Superior temporal gyrus (tissue), 1 donor: ENCODE results near the gene ACBD7.

Experiments
- DNase-seq: peaks from one replicate; pipeline ENCODE4 v3.0.0-alpha.2; 2016; ENCODE audit errors: extremely low spot score

ACBD7 gene

DNA sequence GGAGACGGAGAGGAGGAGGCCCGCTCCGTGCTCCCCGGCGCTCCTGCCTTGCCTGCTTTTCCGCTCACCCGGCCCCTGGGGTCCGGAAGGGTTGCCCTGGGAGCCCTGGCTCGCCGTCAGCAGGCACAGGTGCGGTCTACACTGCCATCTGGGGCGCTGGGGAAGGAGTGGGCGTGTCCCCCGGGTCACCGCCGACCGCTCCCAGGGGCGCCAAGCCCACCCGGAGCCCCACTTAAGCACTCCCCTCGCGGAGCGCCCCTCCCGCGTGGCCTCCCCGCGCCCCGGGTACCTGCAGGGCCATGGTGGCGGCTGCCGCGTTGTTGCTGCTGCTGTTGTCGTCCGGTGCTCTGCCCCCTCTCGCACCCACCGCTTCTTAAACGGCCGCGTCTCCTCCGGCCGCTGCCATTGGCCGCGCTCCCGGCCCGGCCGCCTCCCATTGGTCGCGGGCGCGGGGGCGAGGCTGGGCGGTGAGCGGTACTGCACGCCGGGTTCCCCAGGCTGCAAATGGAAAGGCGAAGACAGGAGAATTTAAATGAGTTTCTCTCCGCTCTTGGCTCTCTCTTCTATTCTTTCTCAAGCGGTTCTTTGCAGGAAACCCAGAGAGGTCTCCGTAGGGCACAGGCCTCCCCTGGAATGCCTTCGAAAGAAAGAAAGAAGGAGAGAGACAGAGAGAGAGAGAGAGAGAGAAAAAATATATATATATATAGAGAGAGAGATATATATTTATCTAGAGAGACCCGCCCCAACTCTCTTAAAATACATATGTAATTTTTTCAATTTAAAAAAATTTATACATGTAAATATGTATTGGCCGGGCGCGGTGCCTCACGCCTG lies at the start of gene ACBD7:
ACBD7 (minus strand) TSS at position 349 of the 834 bp plus-strand sequence; CDS start at position 301, 48 bp downstream.
- peak; percentile 77 for DNase-seq

DNA sequence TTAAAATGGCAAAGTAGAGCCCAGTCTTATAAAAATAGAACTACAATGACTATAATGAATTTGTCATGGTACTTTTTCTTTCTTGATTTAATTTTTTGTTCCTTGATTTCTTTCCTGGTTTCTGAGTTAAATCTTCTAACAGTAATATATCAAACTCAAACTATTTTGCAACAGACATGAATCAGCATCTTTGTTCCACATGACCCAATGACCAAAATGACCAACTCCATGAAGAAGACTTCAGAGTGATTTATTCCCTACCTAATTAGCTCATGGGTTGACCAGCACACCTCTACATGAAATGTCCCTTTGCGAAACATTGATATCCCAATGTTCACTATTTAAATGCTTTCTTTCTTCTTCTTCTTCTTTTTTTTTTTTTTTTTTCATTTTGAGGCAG lies 49.1 kb upstream of the ACBD7 start:
- no peak for DNase-seq

DNA sequence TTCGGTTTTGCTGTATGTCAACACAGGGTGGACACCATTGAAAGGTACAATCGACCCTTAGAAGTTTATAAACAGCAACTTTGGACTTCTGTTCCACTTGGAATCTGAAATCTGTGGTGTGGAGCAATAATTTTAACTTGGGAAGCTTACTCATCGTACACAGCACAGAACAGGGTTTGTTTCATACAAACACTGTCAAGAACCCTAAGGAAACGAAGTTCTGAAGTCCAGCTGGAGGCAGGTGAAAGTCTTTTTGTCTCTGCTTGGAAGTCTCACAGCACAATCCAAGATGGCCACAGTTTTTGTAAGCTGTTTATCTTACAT lies 48.4 kb upstream of the ACBD7 start:
- DNase-seq: no peak

DNA sequence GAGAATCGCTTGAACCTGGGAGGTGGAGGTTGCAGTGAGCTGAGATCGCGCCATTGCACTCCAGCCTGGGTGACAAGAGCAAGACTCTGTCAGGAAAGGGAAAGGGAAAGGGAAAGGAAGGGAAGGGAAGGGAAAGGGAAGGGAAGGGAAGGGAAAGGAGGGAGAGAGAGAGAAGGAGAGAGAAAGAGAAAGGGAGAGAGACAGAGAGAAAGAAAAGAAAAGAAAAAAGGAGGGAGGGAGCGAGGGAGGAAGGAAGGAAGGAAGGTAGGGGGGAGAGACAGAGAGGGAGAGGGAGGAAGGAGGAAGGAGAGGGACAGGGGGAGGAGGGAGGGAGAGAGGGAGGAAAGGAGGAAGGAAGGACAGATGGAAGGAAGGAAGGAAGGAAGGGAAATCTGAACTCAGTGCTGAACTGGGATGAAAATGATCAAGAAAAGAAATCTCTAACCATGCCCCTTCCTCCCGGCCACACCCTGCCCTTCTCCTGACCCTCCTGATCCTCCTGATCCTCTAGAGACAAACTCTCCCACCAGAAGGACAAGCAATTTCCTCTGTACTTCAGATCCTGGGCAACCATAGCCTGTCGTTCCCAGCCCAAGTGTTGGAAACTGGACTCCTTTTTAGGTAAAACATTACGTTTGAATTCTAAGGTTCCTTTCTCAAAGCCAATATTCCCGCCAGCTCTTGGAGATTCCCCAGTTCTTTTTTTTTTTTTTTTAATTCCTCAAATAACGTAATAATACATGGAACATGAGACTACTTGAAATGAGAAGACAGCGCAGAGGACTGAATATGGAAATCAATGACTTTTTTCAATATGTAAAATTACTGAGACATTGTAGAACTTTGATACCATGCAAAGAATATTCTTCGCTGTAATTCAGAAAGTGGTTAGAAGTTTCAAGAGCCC lies 47.8 kb upstream of the ACBD7 start:
- DNase-seq: no peak

DNA sequence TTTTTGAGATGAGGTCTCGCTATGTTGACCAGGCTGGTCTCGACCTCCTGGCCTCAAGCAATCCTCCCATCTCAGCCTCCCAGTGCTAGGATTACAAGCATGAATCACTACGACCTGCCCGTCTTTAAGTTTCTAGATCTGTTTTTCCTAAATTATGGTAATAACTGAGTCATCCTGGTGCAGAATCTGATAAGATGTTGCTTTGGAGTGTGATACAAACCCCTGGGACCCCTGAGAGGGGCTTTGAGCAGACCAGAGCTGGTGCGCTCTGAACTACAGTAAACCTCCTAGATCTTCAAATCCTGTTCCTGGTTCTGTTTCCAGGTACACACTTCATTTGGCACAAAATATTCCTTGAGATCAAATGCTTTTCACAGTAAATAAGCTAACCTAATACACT lies 42.8 kb upstream of the ACBD7 start:
- no peak for DNase-seq

DNA sequence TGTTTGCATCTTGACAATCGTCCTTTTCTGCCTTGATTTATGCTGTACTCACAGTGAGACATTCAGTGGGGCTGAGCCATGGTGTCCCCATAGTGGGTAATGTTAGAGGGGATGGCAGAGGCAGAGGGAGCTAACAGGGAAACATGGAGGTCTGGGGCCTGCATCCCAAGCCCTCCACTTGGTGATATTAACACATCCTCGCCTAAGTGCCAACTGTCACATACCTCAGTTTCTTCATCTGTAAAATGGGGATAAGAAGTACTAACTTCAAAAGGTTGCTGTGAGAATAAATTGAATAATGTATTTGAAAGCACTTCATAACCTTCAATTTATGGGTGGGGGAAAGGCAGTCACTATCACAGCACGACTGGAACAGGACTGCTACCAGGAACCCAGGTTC lies 36.3 kb upstream of the ACBD7 start:
- DNase-seq: no peak

DNA sequence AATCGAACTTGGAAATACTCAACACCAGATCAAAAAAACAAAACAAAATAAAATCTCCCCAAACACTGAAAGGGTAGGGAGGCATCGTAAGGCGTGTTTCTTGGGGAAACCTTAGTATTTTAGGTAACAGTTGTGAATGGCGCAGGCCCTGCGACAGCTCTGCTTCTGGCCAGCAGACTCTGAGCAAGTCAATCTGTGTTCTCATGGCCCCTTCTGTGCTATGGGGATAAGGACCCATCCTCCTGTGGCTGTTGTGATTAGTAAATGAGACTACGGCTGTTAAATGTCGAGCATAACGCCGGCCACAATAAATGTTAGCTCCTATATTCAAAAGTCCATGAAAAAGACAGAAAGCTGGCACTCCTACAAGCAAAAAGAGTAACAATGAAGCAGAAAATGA lies 35.6 kb upstream of the ACBD7 start:
- DNase-seq: no peak

DNA sequence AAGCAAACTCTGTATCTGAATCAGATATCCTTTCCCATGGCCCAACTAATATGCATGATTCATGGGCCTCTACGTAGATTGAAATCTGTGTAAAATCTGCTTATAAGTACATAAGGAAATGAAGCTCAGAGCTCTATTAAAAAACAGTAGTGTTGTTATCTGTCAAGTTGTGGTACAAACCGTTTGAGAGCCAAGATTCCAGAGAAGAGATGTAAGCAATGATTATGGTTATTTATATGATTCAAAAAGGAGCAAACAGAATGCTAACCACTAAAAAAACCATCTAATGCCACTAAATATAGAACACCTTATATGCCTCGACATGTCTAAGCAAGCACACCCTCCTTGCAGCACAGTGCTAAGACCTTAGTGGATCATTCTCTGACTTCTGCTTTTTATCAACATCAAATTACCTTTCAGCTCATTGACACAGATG lies 35.2 kb upstream of the ACBD7 start:
- no peak for DNase-seq

DNA sequence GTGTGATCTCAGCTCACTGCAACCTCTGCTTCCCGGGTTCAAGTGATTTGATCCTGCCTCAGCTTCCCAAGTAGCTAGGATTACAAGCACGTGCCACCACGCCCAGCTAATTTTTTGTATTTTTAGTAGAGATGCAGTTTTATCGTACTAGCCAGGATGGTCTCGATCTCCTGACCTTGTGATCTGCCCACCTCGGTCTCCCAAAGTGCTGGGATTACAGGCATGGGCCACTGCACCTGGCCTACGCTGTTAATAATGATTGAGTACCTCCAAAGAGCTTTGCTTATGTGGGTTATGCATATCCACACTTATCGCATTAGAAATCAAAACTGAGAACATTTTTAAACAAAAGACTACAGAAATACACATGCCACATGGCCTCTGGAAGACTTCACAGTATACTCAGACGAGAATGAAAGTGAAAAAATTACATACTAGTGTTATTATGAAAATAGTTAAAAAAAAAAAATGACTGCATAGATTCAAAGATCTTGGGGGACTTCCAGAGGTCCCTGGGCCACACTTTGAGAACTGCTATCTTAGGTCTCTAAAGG lies 34.0 kb upstream of the ACBD7 start:
- DNase-seq: no peak

DNA sequence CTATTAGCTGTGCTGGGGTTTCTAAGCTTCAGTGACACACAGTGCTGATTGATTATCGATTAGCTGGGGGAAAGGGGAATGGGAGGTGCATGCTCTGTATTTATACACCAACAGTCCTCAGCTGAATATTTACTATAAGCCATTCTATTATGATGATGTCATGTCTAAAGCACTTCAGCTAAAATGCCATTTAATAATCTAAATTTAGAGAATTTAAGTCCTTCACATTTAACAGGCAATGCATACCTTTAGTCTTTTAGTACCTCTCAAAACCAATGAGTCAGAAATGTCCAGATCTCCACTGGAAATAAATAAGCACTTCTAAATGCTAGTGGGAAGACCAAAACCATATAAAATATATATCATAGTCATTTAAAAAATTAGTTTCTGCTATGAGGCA lies 33.1 kb upstream of the ACBD7 start:
- DNase-seq: no peak

DNA sequence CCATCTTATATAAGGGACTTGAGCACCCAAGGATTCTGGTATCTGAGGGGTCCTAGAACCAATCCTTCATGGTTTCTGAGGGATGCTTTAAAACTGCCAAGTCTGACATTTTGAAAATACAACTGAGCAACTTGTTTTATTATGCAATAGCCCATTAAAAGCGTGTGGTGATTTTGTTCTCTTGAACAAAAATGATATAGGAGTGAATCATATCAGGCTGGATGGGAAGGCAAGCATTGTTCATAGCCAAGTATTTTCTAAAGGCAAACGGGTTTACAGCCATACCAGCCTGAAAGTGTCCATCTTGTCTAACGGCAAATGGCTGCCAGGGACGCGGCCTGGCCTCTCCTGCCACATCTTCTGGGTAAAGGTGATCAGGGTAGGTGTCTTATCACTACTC lies 31.9 kb upstream of the ACBD7 start:
- DNase-seq: no peak

DNA sequence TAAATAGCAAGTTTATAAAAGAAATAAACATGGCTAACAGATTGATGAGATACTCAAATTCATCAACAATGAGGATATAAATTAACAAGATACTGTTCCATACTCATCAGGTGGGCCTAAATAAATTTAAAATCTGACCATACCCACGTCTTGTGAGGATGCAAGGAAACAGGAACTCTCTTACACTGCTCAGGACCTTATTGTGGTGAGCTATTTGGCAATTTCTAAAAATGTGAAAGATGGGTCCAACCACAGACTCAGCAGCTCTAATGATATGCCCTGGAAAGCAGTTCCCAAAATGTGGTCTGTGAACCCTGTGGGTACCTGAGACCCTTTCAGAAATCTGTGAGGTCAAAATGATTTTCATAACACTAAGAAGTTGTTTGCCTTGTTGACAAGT lies 30.0 kb upstream of the ACBD7 start:
- no peak for DNase-seq

DNA sequence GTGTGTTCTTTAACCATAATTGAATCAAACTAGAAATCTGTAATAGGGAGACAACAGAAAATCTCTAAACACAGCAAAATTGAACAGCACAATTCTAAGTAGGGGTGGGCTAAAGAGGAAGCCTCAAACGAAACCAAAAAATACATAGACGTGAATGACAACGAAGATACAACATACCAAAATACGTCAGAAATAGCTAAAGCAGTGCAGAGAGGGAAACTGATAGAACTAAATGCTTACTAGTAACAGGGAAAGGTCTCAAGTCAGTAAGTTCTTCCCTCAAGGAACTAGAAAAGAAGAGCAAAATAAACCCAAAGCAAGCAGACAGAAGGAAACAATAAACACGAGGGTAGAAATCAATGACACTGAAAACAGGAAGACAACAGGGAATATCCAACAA lies 27.6 kb upstream of the ACBD7 start:
- DNase-seq: no peak

DNA sequence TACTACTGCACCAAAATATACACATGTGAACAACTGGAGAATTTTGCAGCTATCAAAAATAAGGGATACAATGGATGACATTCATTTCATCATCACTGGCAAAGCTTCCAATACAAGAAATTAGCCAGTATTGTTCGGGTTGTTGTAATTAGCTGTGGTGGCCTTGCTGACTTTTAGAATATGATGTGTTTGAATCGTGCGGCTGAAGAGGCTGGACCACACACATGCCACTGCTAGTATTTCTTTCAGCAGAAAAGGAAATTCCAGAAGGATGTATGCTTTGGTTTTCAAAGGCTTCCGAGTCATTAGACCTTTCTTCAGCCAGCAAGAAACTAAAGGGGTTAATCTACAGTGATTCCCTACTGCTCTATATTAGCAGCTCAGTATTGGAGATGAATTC lies 25.2 kb upstream of the ACBD7 start:
- DNase-seq: no peak

DNA sequence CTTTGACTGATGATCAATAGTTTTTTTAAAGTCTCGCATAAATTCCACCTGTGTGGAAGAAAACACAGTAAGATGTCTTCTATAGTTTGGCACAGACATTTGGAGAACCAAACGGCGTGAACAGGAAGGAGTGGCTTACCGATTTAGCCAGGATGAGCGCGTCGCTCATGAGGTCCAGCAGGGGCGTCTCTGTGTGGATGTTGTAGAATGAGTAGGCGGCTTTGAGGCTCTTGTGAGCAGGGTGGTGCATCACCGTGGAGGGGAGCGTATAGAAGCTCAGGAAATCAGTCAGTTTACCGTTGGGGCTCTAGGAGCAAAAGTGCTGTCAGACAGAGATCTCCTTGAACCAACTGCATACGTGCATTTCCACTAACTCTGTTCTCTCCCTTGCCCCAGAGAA lies 24.1 kb upstream of the ACBD7 start:
- no peak for DNase-seq

DNA sequence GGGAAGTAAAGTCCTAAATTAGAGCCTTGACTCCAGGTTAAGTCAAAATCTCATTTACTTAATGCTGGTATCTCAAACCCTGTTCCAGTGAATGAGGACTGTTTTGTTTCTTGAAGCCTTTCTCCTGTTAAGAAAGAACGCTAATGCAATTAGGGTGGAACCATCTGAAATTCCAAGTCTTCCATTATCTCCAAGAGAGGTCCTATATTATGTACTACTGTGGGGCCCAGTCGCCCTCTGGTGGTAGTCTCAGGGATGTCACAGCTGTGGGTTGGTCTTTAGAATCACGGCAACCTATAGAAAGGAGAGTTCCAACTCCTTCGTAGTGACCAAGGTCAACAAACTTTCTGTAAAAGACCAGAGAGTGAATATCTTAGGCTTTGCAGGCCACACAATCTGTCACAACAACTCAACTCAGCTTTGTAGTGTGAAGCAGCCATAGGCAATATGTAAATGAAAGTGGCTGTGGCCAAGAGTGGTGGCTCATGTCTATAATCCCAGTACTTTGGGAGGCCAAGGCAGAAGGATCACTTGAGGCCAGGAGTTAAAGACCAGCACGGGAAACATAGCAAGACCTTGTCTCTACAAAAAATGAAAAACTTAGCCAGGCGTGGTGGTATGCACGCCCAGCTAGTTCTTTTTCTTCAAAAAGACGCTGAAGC lies 17.9 kb upstream of the ACBD7 start:
- peak; percentile 85 for DNase-seq

DNA sequence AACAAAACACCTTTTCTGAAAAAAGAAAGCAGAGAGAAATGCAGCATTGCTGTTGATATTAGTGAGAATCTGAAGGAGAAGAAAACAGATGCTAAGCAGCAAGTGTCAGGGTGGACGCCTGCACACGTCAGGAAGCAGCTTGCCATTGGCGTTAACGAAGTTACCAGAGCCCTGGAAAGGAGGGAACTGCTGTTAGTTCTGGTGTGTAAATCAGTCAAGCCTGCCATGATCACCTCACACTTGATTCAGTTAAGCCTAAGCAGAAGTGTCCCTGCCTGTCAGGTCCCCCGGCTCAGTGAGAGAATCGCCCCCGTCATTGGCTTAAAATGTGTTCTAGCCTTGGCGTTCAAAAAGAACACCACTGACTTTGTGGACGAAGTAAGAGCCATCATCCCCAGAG lies 14.9 kb upstream of the ACBD7 start:
- no peak for DNase-seq

DNA sequence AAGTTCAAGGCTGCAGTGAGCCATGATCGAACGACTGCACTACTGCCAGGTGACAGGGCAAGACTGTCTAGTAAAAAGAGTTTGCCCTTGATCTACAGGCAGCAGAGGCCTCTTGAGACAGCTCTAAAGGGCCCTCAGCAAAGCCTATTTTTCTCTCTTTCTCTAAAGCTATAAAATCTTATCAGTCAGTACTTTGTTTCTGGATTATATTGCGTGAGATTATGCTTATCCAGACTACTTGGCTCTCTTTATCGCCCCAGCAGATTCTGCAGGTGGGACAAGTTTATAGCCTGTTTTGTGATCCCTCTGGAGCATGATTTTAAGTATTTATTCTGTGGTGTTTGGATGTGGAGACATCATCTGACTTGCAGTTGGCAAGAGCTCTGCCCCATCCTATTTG lies 11.3 kb upstream of the ACBD7 start:
- DNase-seq: no peak

DNA sequence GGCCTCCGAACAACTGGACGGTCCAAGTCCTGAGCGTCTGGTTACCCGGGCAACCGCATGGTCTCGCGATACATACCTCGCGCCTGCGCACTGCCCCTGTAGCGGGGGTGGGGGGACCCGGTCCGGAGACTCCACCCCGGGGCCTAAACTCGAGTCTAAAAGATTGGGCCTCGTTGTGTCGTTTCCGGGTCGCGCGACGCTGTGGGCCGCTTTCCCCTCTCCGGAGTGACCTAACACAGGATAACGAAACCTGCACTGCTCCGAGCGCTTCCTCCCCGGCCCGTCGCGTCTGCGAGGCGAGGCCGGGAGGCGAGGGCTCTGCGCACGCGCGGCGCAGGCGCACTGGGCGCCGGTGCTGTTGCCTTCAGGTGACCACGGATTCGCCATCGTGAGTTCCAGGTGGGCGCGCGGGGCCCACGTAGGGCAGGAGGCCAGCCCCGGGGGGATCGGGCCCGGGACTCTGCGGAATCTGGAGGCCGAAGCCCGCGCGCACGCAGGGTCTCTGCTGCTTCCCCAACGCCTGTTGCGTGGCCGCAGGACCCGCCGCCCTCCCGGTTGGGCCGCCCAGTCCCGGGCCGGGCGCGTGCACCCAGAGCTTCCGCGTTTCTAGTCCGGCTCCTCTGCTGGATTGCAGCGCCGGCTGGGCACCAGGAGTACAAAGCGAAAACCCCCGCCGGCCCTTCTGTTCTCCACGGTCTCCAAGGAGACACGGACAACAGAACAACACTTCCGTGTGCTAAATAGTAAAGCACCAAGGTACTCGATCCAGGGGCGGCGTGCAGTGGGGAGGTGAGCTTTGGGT lies 8.6 kb upstream of the ACBD7 start, which contains the start of gene RPP38:
RPP38 (plus strand) TSS at position 345 of the 802 bp plus-strand sequence. CDS start 5,960 bp downstream, outside the sequence.
- peak; percentile 97 for DNase-seq

DNA sequence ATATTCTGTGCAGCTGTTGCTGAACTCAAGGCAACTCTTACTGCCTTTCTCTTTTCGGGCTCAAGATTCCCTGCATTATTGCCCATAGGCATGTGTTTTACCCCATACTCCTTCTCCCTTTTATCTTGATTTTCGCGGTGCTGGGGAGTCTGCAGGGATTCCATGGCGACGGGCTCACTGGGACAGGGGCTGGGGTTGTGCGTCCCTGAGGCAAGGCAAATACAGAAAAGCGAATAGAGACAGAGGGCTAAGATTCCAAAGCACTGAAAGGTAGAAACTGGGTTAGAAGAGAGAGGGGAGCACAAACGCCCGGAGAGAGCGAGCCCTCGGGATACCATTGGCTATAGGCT lies 8.1 kb upstream of the ACBD7 start:
- DNase-seq: no peak

DNA sequence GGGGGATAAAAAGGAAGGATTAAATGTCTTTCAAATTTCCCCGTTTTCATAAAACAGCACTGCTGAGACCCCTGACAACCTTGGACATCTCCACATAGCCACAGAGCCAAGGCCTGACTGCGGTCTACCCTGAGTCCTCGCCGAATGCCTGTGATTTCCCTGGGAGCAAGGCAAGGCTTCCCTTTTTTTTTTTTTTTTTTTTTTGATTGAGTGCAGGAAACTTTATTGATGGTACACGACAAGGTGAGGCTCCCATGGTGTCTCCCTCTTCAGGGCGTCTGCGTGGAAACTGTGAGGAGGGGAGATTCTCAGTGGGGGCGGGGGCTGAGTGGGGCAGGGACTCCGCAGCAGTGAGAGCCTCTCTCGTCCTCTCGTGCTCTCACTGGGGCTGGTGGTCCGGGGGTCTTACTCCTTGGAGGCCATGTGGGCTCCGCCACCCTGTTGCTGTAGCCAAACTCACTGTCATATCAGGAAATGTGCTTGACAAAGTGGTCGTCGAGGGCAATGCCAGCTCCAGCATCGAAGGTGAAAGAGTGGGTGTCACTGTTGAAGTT lies 4.4 kb upstream of the ACBD7 start:
- no peak for DNase-seq
